Measurements from ENCODE around the gene SEMA4C.
A peak's percentile ranks its signal among the peaks of the same experiment; 100 is the strongest.
"Not testable (repeated sequence)": the region's sequence is repeated elsewhere in the genome, so short reads cannot be mapped to it uniquely, and the experiment has no call there.

SEMA4C gene

GRCh38 chr2:96897491-96898134 lies 27.7 kb upstream of the SEMA4C start:
- Histone ChIP-seq H3K4me3 (ENCODE audit: low read length in 2 of 2) (no peak overlapping the region), H3K9me3 (ENCODE audit: control insufficient read depth in 2 of 2, low read length in 2 of 2) (no peaks in the 10 kb centered on the region), H3K36me3 (ENCODE audit: control insufficient read depth in 2 of 2, insufficient read depth in 2 of 2, low read length in 2 of 2) (no peaks in the 10 kb centered on the region), H3K4me1 (ENCODE audit: control insufficient read depth, insufficient read depth, low read length) (peaks cover 28% of the 10 kb centered on the region), H3K27me3 (ENCODE audit: control insufficient read depth in 1 of 2, insufficient read depth in 2 of 2, low read length in 2 of 2) (no peaks in the 10 kb centered on the region), H3K27ac (ENCODE audit: low read length) (no peak overlapping the region), H3K9ac (ENCODE audit: low read length in 2 of 2) (no peak overlapping the region)

GRCh38 chr2:96895746-96896651 lies 26.1 kb upstream of the SEMA4C start:
- H3K27me3 ChIP-seq (ENCODE audit: control insufficient read depth in 1 of 2, insufficient read depth in 2 of 2, low read length in 2 of 2) = no peaks in the 10 kb centered on the region
- peaks cover 37% of the 10 kb centered on the region for H3K4me1 ChIP-seq (ENCODE audit: control insufficient read depth, insufficient read depth, low read length)
- peak overlapping the region; percentile 20 to 47 for H3K9ac ChIP-seq (ENCODE audit: low read length in 2 of 2)
- H3K36me3 ChIP-seq (ENCODE audit: control insufficient read depth in 2 of 2, insufficient read depth in 2 of 2, low read length in 2 of 2) = no peaks in the 10 kb centered on the region
- no peak overlapping the region for H3K4me3 ChIP-seq (ENCODE audit: low read length in 2 of 2)
- H3K27ac ChIP-seq (ENCODE audit: low read length) = peak overlapping the region; percentile 69
- H3K9me3 ChIP-seq (ENCODE audit: control insufficient read depth in 2 of 2, low read length in 2 of 2) = no peaks in the 10 kb centered on the region

GRCh38 chr2:96895032-96895745 lies 25.3 kb upstream of the SEMA4C start:
- Histone ChIP-seq H3K9ac (ENCODE audit: low read length in 2 of 2) (peak overlapping the region in 1 of 2 donors; percentile 47), H3K4me1 (ENCODE audit: control insufficient read depth, insufficient read depth, low read length) (peaks cover 41% of the 10 kb centered on the region), H3K9me3 (ENCODE audit: control insufficient read depth in 2 of 2, low read length in 2 of 2) (no peaks in the 10 kb centered on the region), H3K27me3 (ENCODE audit: control insufficient read depth in 1 of 2, insufficient read depth in 2 of 2, low read length in 2 of 2) (no peaks in the 10 kb centered on the region), H3K27ac (ENCODE audit: low read length) (peak overlapping the region; percentile 69), H3K4me3 (ENCODE audit: low read length in 2 of 2) (no peak overlapping the region), H3K36me3 (ENCODE audit: control insufficient read depth in 2 of 2, insufficient read depth in 2 of 2, low read length in 2 of 2) (no peaks in the 10 kb centered on the region)

- H3K4me3 ChIP-seq (ENCODE audit: low read length in 2 of 2) = no peak overlapping the region
- H3K27ac ChIP-seq (ENCODE audit: low read length) = no peak overlapping the region
- H3K27me3 ChIP-seq (ENCODE audit: control insufficient read depth in 1 of 2, insufficient read depth in 2 of 2, low read length in 2 of 2) = no peaks in the 10 kb centered on the region
- H3K9me3 ChIP-seq (ENCODE audit: control insufficient read depth in 2 of 2, low read length in 2 of 2) = no peaks in the 10 kb centered on the region
- H3K4me1 ChIP-seq (ENCODE audit: control insufficient read depth, insufficient read depth, low read length) = peaks cover 38% of the 10 kb centered on the region
- H3K36me3 ChIP-seq (ENCODE audit: control insufficient read depth in 2 of 2, insufficient read depth in 2 of 2, low read length in 2 of 2) = no peaks in the 10 kb centered on the region
- H3K9ac ChIP-seq (ENCODE audit: low read length in 2 of 2) = no peak overlapping the region
Measured at GRCh38 chr2:96894151-96894531, 24.3 kb upstream of the SEMA4C start.

GRCh38 chr2:96893289-96894150 lies 23.6 kb upstream of the SEMA4C start:
- H3K9ac ChIP-seq (ENCODE audit: low read length in 2 of 2) = no peak overlapping the region
- no peak overlapping the region for H3K27ac ChIP-seq (ENCODE audit: low read length)
- no peaks in the 10 kb centered on the region for H3K9me3 ChIP-seq (ENCODE audit: control insufficient read depth in 2 of 2, low read length in 2 of 2)
- H3K27me3 ChIP-seq (ENCODE audit: control insufficient read depth in 1 of 2, insufficient read depth in 2 of 2, low read length in 2 of 2) = no peaks in the 10 kb centered on the region
- H3K4me1 ChIP-seq (ENCODE audit: control insufficient read depth, insufficient read depth, low read length) = peaks cover 38% of the 10 kb centered on the region
- H3K4me3 ChIP-seq (ENCODE audit: low read length in 2 of 2) = no peak overlapping the region
- H3K36me3 ChIP-seq (ENCODE audit: control insufficient read depth in 2 of 2, insufficient read depth in 2 of 2, low read length in 2 of 2) = no peaks in the 10 kb centered on the region

GRCh38 chr2:96891591-96892333 lies 21.9 kb upstream of the SEMA4C start:
- H3K4me3 ChIP-seq (ENCODE audit: low read length in 2 of 2) = no peak overlapping the region
- H3K4me1 ChIP-seq (ENCODE audit: control insufficient read depth, insufficient read depth, low read length) = peaks cover 52% of the 10 kb centered on the region

GRCh38 chr2:96890726-96891385 lies 21.0 kb upstream of the SEMA4C start:
- H3K36me3 ChIP-seq (ENCODE audit: control insufficient read depth in 2 of 2, insufficient read depth in 2 of 2, low read length in 2 of 2) = no peaks in the 10 kb centered on the region
- no peak overlapping the region for H3K9ac ChIP-seq (ENCODE audit: low read length in 2 of 2)
- H3K4me3 ChIP-seq (ENCODE audit: low read length in 2 of 2) = no peak overlapping the region
- H3K27me3 ChIP-seq (ENCODE audit: control insufficient read depth in 1 of 2, insufficient read depth in 2 of 2, low read length in 2 of 2) = no peaks in the 10 kb centered on the region
- H3K9me3 ChIP-seq (ENCODE audit: control insufficient read depth in 2 of 2, low read length in 2 of 2) = no peaks in the 10 kb centered on the region
- peaks cover 51% of the 10 kb centered on the region for H3K4me1 ChIP-seq (ENCODE audit: control insufficient read depth, insufficient read depth, low read length)
- H3K27ac ChIP-seq (ENCODE audit: low read length) = no peak overlapping the region

More at GRCh38 chr2:96891591-96892333, 21.9 kb upstream of the SEMA4C start:
- Histone ChIP-seq H3K9me3 (ENCODE audit: control insufficient read depth in 2 of 2, low read length in 2 of 2) (no peaks in the 10 kb centered on the region), H3K9ac (ENCODE audit: low read length in 2 of 2) (peak overlapping the region in 1 of 2 donors; percentile 42), H3K27ac (ENCODE audit: low read length) (no peak overlapping the region), H3K36me3 (ENCODE audit: control insufficient read depth in 2 of 2, insufficient read depth in 2 of 2, low read length in 2 of 2) (no peaks in the 10 kb centered on the region), H3K27me3 (ENCODE audit: control insufficient read depth in 1 of 2, insufficient read depth in 2 of 2, low read length in 2 of 2) (no peaks in the 10 kb centered on the region)

GRCh38 chr2:96890252-96890651 lies 20.4 kb upstream of the SEMA4C start:
- Histone ChIP-seq H3K9ac (ENCODE audit: low read length in 2 of 2) (no peak overlapping the region), H3K36me3 (ENCODE audit: control insufficient read depth in 2 of 2, insufficient read depth in 2 of 2, low read length in 2 of 2) (no peaks in the 10 kb centered on the region), H3K4me1 (ENCODE audit: control insufficient read depth, insufficient read depth, low read length) (peaks cover 45% of the 10 kb centered on the region), H3K9me3 (ENCODE audit: control insufficient read depth in 2 of 2, low read length in 2 of 2) (no peaks in the 10 kb centered on the region), H3K27me3 (ENCODE audit: control insufficient read depth in 1 of 2, insufficient read depth in 2 of 2, low read length in 2 of 2) (no peaks in the 10 kb centered on the region), H3K4me3 (ENCODE audit: low read length in 2 of 2) (no peak overlapping the region), H3K27ac (ENCODE audit: low read length) (no peak overlapping the region)

- H3K4me1 ChIP-seq (ENCODE audit: control insufficient read depth, insufficient read depth, low read length) = peaks cover 45% of the 10 kb centered on the region
- H3K27me3 ChIP-seq (ENCODE audit: control insufficient read depth in 1 of 2, insufficient read depth in 2 of 2, low read length in 2 of 2); H3K9ac ChIP-seq (ENCODE audit: low read length in 2 of 2); H3K27ac ChIP-seq (ENCODE audit: low read length); H3K36me3 ChIP-seq (ENCODE audit: control insufficient read depth in 2 of 2, insufficient read depth in 2 of 2, low read length in 2 of 2); H3K9me3 ChIP-seq (ENCODE audit: control insufficient read depth in 2 of 2, low read length in 2 of 2); H3K4me3 ChIP-seq (ENCODE audit: low read length in 2 of 2): not testable (repeated sequence)
Measured at GRCh38 chr2:96889502-96889901, 19.6 kb upstream of the SEMA4C start.

All from stomach smooth muscle (tissue), 2 donors.